DMS 273 treated with DMSO at 0.1 percent for 48 hours (cell line): ENCODE data around the gene GPR157.
A peak's percentile ranks its signal among the peaks of the same experiment; 100 is the strongest.

Experiments
- DNase-seq: peaks from one replicate; lab custom pipeline; 2025; lab: John Stamatoyannopoulos, UW

GPR157 gene

GRCh38 chr1:9086796-9087195, 42.1 kb downstream of the GPR157 start:
- DNase-seq = no peak

- DNase-seq = no peak
Measured at GRCh38 chr1:9086045-9086444, 42.9 kb downstream of the GPR157 start.

- DNase-seq = no peak
Measured at GRCh38 chr1:9085306-9085940, 43.5 kb downstream of the GPR157 start.

- DNase-seq = no peak
Measured at GRCh38 chr1:9084906-9085305, 44.0 kb downstream of the GPR157 start.

GRCh38 chr1:9081473-9081872, 47.4 kb downstream of the GPR157 start:
- DNase-seq = no peak

- DNase-seq = no peak
Measured at GRCh38 chr1:9080705-9081291, 48.1 kb downstream of the GPR157 start.

- no peak for DNase-seq
Measured at GRCh38 chr1:9079988-9080704, 48.8 kb downstream of the GPR157 start.

GRCh38 chr1:9078752-9079500, 50.0 kb downstream of the GPR157 start:
- no peak for DNase-seq

- no peak for DNase-seq
Measured at GRCh38 chr1:9078015-9078751, 50.7 kb downstream of the GPR157 start.

- DNase-seq = no peak
Measured at GRCh38 chr1:9075022-9075421, 53.9 kb downstream of the GPR157 start.

- DNase-seq = no peak
Measured at GRCh38 chr1:9073143-9073542, 55.8 kb downstream of the GPR157 start.

- no peak for DNase-seq
Measured at GRCh38 chr1:9071554-9072235, 57.2 kb downstream of the GPR157 start.

GRCh38 chr1:9070486-9070885, 58.4 kb downstream of the GPR157 start:
- no peak for DNase-seq

- DNase-seq = peak; percentile 80
Measured at GRCh38 chr1:9069326-9070100, 59.4 kb downstream of the GPR157 start, which contains the start of gene SLC2A5. SLC2A5 (minus strand) TSS chr1:9069635; CDS start chr1:9069536, 99 bp downstream.

- DNase-seq = no peak
Measured at GRCh38 chr1:9068981-9069325, 59.9 kb downstream of the GPR157 start.

- DNase-seq = no peak
Measured at GRCh38 chr1:9066945-9067807, 61.7 kb downstream of the GPR157 start.

GRCh38 chr1:9065213-9065751, 63.6 kb downstream of the GPR157 start:
- DNase-seq = no peak

- DNase-seq = peak; percentile 75
Measured at GRCh38 chr1:9062846-9063245, 66.1 kb downstream of the GPR157 start.

GRCh38 chr1:9062021-9062471, 66.9 kb downstream of the GPR157 start:
- DNase-seq = peak; percentile 47
